B cell (primary cell): ENCODE data around the gene RASSF3. TPM values are rescaled to one million over a fixed set of nuclear protein-coding genes. Genes with fewer than 3 reads are reported as not detected.

Source experiments
- ATAC-seq: fragments of 200-7000 bp; cut with Tn5 transposase; one replicate; pipeline ENCODE4 v1.10.0; 2021; ENCODE audit warnings: low read depth, mild to moderate bottlenecking, moderate number of reproducible peaks, moderate library complexity
- CTCF ChIA-PET: fragments of 350-600 bp; sonication (Branson Sonifier 250); formaldehyde crosslinking; loops from one replicate; lab custom pipeline; 2021; ENCODE audit warnings: antibody characterized with exemption, inconsistent platforms; lab: Charles Lee
- POLR2A ChIA-PET: fragments of 350-600 bp; sonication (Branson Sonifier 250); formaldehyde crosslinking; loops from one replicate; lab custom pipeline; 2021; ENCODE audit warnings: antibody characterized with exemption; lab: Charles Lee
- DNase-seq: peaks from one replicate; pipeline ENCODE4 v3.0.0; 2013
- H2AFZ ChIP-seq: 2 replicates; pipeline ENCODE4 v1.6.1; 2012; ENCODE audit warnings: mild to moderate bottlenecking, low read depth, low read length; ENCODE audit not compliant: insufficient read depth, poor library complexity, severe bottlenecking
- H3K27ac ChIP-seq, 2 donors: 1 replicate in 1 of 2; 2 replicates in 1 of 2; pipeline ENCODE4 v1.5.1; 2012 to 2013; ENCODE audit warnings: low read length in 2 of 2, mild to moderate bottlenecking in 2 of 2, moderate library complexity in 1 of 2
- H3K27me3 ChIP-seq, 4 experiments: fragments of 200-600 bp in 1 of 4; sonication (generic) in 1 of 4; replicated peaks in 1 of 4; 1 replicate in 2 of 4; 2 replicates in 2 of 4; pipeline versions ENCODE4 v1.6.1 to v1.7.0; 2013 to 2016; ENCODE audit warnings: low read length in 3 of 4, mild to moderate bottlenecking in 2 of 4, mixed read lengths in 1 of 4, moderate library complexity in 1 of 4; ENCODE audit not compliant: insufficient read depth in 4 of 4, control insufficient read depth in 3 of 4; ENCODE audit errors: control extremely low read depth in 1 of 4
- H3K36me3 ChIP-seq, 2 experiments: replicated peaks in 1 of 2; 1 replicate in 1 of 2; 2 replicates in 1 of 2; pipeline versions ENCODE4 v1.6.1 to v1.7.1; 2013; ENCODE audit warnings: low read length in 1 of 2; ENCODE audit not compliant: insufficient read depth in 2 of 2, control insufficient read depth in 1 of 2; ENCODE audit errors: control extremely low read depth in 1 of 2, extremely low read depth in 1 of 2
- H3K4me1 ChIP-seq, 2 donors: fragments of 200-600 bp in 1 of 2; sonication (generic) in 1 of 2; 1 replicate in 1 of 2; 2 replicates in 1 of 2; pipeline versions ENCODE4 v1.5.1 to v1.6.1; 2013 to 2017; ENCODE audit warnings: low read length in 2 of 2; ENCODE audit not compliant: control insufficient read depth in 2 of 2, insufficient read depth in 2 of 2
- H3K4me2 ChIP-seq: replicated peaks from 2 replicates; pipeline ENCODE3; 2012; ENCODE audit warnings: mild to moderate bottlenecking, low read depth, low read length; ENCODE audit not compliant: poor library complexity, severe bottlenecking
- H3K4me3 ChIP-seq, 5 experiments: fragments of 200-600 bp in 1 of 5; sonication (generic) in 1 of 5; 1 replicate in 3 of 5; 2 replicates in 2 of 5; pipeline versions ENCODE4 v1.5.1 to v1.7.0; 2011 to 2016; ENCODE audit warnings: low read length in 4 of 5, mild to moderate bottlenecking in 4 of 5, low read depth in 2 of 5, control low read depth in 1 of 5, moderate library complexity in 1 of 5; ENCODE audit not compliant: insufficient read depth in 1 of 5; ENCODE audit errors: control extremely low read depth in 1 of 5, extremely low read depth in 1 of 5
- H3K79me2 ChIP-seq: fragments of 200-600 bp; sonication (generic); one replicate; pipeline ENCODE4 v1.6.0; 2016; ENCODE audit warnings: low read length; ENCODE audit not compliant: control insufficient read depth, insufficient read depth
- H3K9ac ChIP-seq: fragments of 200-600 bp; sonication (generic); 2 replicates; pipeline ENCODE4 v1.6.1; 2017; ENCODE audit warnings: mild to moderate bottlenecking, low read length, moderate library complexity
- H3K9me3 ChIP-seq, 3 donors: one replicate each; pipeline versions ENCODE4 v1.6.1 to v1.7.1; 2013; ENCODE audit warnings: low read length in 2 of 3; ENCODE audit not compliant: control insufficient read depth in 2 of 3, insufficient read depth in 1 of 3; ENCODE audit errors: control extremely low read depth in 1 of 3
- H4K20me1 ChIP-seq: 2 replicates; pipeline ENCODE4 v1.6.0; 2012; ENCODE audit warnings: mild to moderate bottlenecking, low read length; ENCODE audit not compliant: insufficient read depth, control insufficient read depth, poor library complexity, severe bottlenecking
- H3K27ac Mint-ChIP-seq: one replicate; pipeline ENCODE4 v1.8.0; 2021; ENCODE audit warnings: mixed read lengths
- H3K27me3 Mint-ChIP-seq: one replicate; pipeline ENCODE4 v1.8.0; 2021; ENCODE audit warnings: mixed read lengths
- H3K4me1 Mint-ChIP-seq: one replicate; pipeline ENCODE4 v1.8.0; 2021; ENCODE audit warnings: mixed read lengths
- H3K4me3 Mint-ChIP-seq: one replicate; pipeline ENCODE4 v1.8.0; 2021; ENCODE audit warnings: mixed read lengths
- H3K9me3 Mint-ChIP-seq: one replicate; pipeline ENCODE4 v1.8.0; 2022; ENCODE audit warnings: mixed read lengths; ENCODE audit not compliant: insufficient read depth
- CTCF ChIP-seq: fragments of 200-600 bp; IDR thresholded peaks from one replicate; pipeline ENCODE4 v1.8.0; 2022; ENCODE audit warnings: antibody characterized with exemption, mild to moderate bottlenecking
- EZH2 ChIP-seq: IDR thresholded peaks from 2 replicates; pipeline ENCODE4 v1.6.1; 2012; ENCODE audit warnings: borderline replicate concordance, low read depth, mild to moderate bottlenecking, moderate library complexity, low read length; ENCODE audit not compliant: insufficient read depth, poor library complexity, severe bottlenecking
- WGBS: methylation state at CpG from one replicate; pipeline ENCODE4 v1.1.5; 2013; ENCODE audit warnings: missing lambda C conversion rate; ENCODE audit not compliant: insufficient coverage; 5-methylcytosine and 5-hydroxymethylcytosine counted together
- intact Hi-C: fragments of 100-400 bp; cut with micrococcal nuclease; formaldehyde crosslinking; loops from one replicate; pipeline ENCODE4 v1.10.0; 2022
- polyA plus RNA-seq: library from polyadenylated mRNA; depleted of rRNA; stranded (reverse); fragments of >200 nt; gene quantifications from 2 replicates; pipeline ENCODE4 v1.2.3, GENCODE V29; 2012
- total RNA-seq, 2 donors: library from RNA; stranded (reverse); fragments of 120-200 nt in 1 of 2; gene quantifications; 1 replicate in 1 of 2; 2 replicates in 1 of 2; pipeline versions ENCODE4 v1.2.3 to v1.2.4, GENCODE V29; 2013 to 2022

RASSF3 gene
- total and polyA plus RNA-seq, 2 donors (not counting 1 experiment from before 2014, with no cell fraction given): 25.8 to 104 TPM

- CTCF ChIA-PET: no interaction called here
- ATAC-seq: no peak
- Mint-ChIP-seq H3K9me3 (no peaks in the 10 kb centered on the region), H3K4me1 (peaks cover 65% of the 10 kb centered on the region), H3K27ac (no peak overlapping the region), H3K4me3 (no peak overlapping the region), H3K27me3 (no peaks in the 10 kb centered on the region)
- no peaks in the 10 kb centered on the region for H3K9me3 ChIP-seq
- H3K4me1 ChIP-seq: peaks cover 31 to 43% of the 10 kb centered on the region in 2 donors
- no peak overlapping the region for H3K4me2 ChIP-seq
- H3K4me3 ChIP-seq: no peak overlapping the region
- peak overlapping the region in 1 of 2 donors; percentile 17 for H3K27ac ChIP-seq
- TF ChIP-seq CTCF: no peak
- TF ChIP-seq EZH2: no peak
- H2AFZ ChIP-seq: no peak overlapping the region
- POLR2A ChIA-PET: interaction anchor here (0.7 kb wide), 1 partner anchor 19 kb away, joined by 5 read pairs; no protein-coding TSS in a partner anchor
- no peak for DNase-seq
- peaks cover 0 to 7% of the 10 kb centered on the region in 2 experiments for H3K36me3 ChIP-seq
- H3K27me3 ChIP-seq: no peaks in the 10 kb centered on the region
- peaks cover 97% of the 10 kb centered on the region for H3K79me2 ChIP-seq
- H4K20me1 ChIP-seq: peaks cover 59% of the 10 kb centered on the region
- intact Hi-C loops: loop anchor here (5.0 kb wide), 1 partner anchor 34 kb away; the partner anchor contains the start of gene RASSF3
- no peak overlapping the region for H3K9ac ChIP-seq
Measured at GRCh38 chr12:64646318-64646717, 36.0 kb downstream of the RASSF3 start.

- Mint-ChIP-seq H3K4me3 (no peak overlapping the region), H3K27ac (no peak overlapping the region), H3K27me3 (no peaks in the 10 kb centered on the region), H3K9me3 (no peaks in the 10 kb centered on the region), H3K4me1 (peaks cover 69% of the 10 kb centered on the region)
- no peaks in the 10 kb centered on the region for H3K27me3 ChIP-seq
- peaks cover 99% of the 10 kb centered on the region for H3K79me2 ChIP-seq
- no peak overlapping the region for H3K4me3 ChIP-seq
- CTCF ChIA-PET: no interaction called here
- H3K9me3 ChIP-seq: no peaks in the 10 kb centered on the region
- H4K20me1 ChIP-seq: peaks cover 56% of the 10 kb centered on the region
- H3K9ac ChIP-seq: no peak overlapping the region
- intact Hi-C loops: loop anchor here (5.0 kb wide), 1 partner anchor 37 kb away; the partner anchor contains the start of gene RASSF3
- ATAC-seq (no peak), DNase-seq (no peak)
- 92% methylated on average over 4 of the region's 6 CpGs for whole genome bisulfite sequencing
- H3K4me2 ChIP-seq: peak overlapping the region; percentile 34
- POLR2A ChIA-PET: no interaction called here
- peaks cover 23 to 50% of the 10 kb centered on the region in 2 donors for H3K4me1 ChIP-seq
- peaks cover 0 to 7% of the 10 kb centered on the region in 2 experiments for H3K36me3 ChIP-seq
- H3K27ac ChIP-seq: peak overlapping the region in 1 of 2 donors; percentile 47
- TF ChIP-seq EZH2 (no peak), CTCF (no peak)
- H2AFZ ChIP-seq: no peak overlapping the region
Measured at GRCh38 chr12:64649487-64649886, 39.2 kb downstream of the RASSF3 start.
